Spleen (tissue), 7 donors: Measurements from ENCODE around the gene PCDHGA2.

ENCODE experiments used
- CTCF ChIP-seq, 11 experiments: fragments of 200-600 bp in 7 of 11; fragments of 450-650 bp in 4 of 11; sonication (generic) in 4 of 11; IDR thresholded peaks in 8 of 11; conservative IDR thresholded peaks in 3 of 11; 1 replicate in 7 of 11; 2 replicates in 4 of 11; pipeline versions ENCODE4 v1.4.0 to v1.8.0; 2016 to 2021; ENCODE audit warnings: antibody characterized with exemption in 11 of 11, inconsistent platforms in 4 of 11, mild to moderate bottlenecking in 1 of 11
- POLR2A ChIP-seq, 3 donors: fragments of 450-650 bp; IDR thresholded peaks; one replicate each; pipeline ENCODE4 v1.5.1; 2017; ENCODE audit warnings: antibody characterized with exemption in 3 of 3, mild to moderate bottlenecking in 1 of 3
- POLR2AphosphoS5 ChIP-seq, 3 donors: sonication (generic); formaldehyde crosslinking; IDR thresholded peaks; one replicate each; pipeline ENCODE4 v1.5.1; 2017; ENCODE audit warnings: antibody characterized with exemption in 3 of 3
- donor health status: DM: no; HTN: no; CAD: no; lungs with moderate emphysema.
- donor health status: DM: no; HTN: no; CAD: no.
- donor health status: DM: no; HTN: no; CAD: no.

GRCh38 chr5:141369994-141370848 is 31.7 kb downstream of the PCDHGA2 start, which contains the start of gene PCDHGB3:
- TF ChIP-seq POLR2AphosphoS5 (IDR thresholded peaks at IDR 0.05) (no peak), CTCF (IDR thresholded peaks at IDR 0.05 in 8 of 11, conservative IDR thresholded peaks at IDR 0.05 in 3 of 11) (peak in 3 of 11 experiments; percentile 10 to 30 (median 21)), POLR2A (IDR thresholded peaks at IDR 0.05) (no peak)
